ENCODE results near the gene ARHGAP25. TPM values are rescaled to one million over a fixed set of nuclear protein-coding genes. Genes with fewer than 3 reads are reported as not detected.

The ARHGAP25 gene
- total RNA-seq, 1 experiment from 2014 or later: 6.2 TPM

DNA sequence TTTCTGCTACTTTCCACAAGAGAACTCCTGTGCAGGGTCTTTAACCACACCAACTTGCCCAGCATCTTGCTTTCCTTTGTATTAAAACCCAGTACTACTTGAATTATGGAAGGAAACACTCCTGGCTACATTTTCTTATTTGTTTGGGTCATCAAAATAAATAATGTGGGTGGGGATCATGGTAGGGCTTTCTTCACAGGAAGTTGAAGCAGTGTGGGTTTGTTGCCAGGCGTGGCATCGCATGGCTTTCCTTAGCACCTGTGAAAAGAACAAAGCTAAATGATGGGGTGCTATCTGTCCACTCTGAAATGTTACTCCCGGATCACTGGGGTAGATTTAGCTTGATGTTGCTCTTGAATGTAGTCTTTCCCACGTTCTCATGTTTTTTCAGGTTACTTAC, 18.7 kb downstream of the ARHGAP25 start:
- ChIA-PET CTCF (interaction anchor here (2.3 kb wide), 1 partner anchor 172 kb away, joined by 16 read pairs; no protein-coding TSS in a partner anchor), POLR2A (ENCODE audit: low non-redundant PET) (no interaction called here)
- H3K36me3 ChIP-seq (ENCODE audit: insufficient read depth, low read length, poor library complexity, severe bottlenecking): no peaks in the 10 kb centered on the region
- BruUV-seq (replicated peaks): no TSS peak
- H3K4me3 ChIP-seq (ENCODE audit: low read depth, low read length, poor library complexity, severe bottlenecking): no peak overlapping the region
- DNase-seq (ENCODE audit: low spot score): no peak
- intact Hi-C loops (cut with micrococcal nuclease; ENCODE audit: unreplicated experiment): no loop called here
- no peaks in the 10 kb centered on the region for H3K27me3 ChIP-seq (replicated peaks; ENCODE audit: insufficient read depth, low read depth, low read length, poor library complexity)
- H3K4me1 ChIP-seq (ENCODE audit: insufficient read depth, low read length, poor library complexity, severe bottlenecking): peaks cover 6% of the 10 kb centered on the region
- peaks cover 5% of the 10 kb centered on the region for H3K9me3 ChIP-seq (ENCODE audit: low read depth, low read length, poor library complexity, severe bottlenecking)
- no peak for TF ChIP-seq EZH2 (IDR thresholded peaks at IDR 0.05; ENCODE audit: borderline replicate concordance, low read depth, low read length, poor library complexity, severe bottlenecking)
- TF ChIP-seq, protein P1, sequence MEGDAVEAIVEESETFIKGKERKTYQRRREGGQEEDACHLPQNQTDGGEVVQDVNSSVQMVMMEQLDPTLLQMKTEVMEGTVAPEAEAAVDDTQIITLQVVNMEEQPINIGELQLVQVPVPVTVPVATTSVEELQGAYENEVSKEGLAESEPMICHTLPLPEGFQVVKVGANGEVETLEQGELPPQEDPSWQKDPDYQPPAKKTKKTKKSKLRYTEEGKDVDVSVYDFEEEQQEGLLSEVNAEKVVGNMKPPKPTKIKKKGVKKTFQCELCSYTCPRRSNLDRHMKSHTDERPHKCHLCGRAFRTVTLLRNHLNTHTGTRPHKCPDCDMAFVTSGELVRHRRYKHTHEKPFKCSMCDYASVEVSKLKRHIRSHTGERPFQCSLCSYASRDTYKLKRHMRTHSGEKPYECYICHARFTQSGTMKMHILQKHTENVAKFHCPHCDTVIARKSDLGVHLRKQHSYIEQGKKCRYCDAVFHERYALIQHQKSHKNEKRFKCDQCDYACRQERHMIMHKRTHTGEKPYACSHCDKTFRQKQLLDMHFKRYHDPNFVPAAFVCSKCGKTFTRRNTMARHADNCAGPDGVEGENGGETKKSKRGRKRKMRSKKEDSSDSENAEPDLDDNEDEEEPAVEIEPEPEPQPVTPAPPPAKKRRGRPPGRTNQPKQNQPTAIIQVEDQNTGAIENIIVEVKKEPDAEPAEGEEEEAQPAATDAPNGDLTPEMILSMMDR (conservative IDR thresholded peaks at IDR 0.05; ENCODE audit: low read depth, low read length): no peak
- no peak overlapping the region for H3K27ac ChIP-seq (ENCODE audit: low read depth, low read length, poor library complexity, severe bottlenecking)

DNA sequence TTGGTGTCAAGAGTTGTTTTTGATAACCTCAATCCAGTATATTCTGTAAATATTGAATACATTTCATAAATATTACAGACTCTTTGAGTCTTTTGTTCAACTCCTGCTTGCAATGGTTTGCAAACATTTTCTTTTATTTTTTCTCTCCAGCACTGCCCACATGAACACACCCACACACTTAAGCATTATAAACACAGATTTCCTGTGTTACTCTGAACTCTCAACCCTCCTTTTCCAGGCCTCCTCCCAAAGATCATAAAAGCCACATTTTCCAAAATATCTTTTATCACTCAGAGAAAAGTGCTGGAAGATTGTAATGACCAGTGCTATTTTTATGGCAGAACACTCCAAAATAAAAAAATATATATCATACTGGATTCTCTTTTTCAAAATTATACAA, 20.5 kb downstream of the ARHGAP25 start:
- H3K4me3 ChIP-seq (ENCODE audit: low read depth, low read length, poor library complexity, severe bottlenecking): no peak overlapping the region
- intact Hi-C loops (cut with micrococcal nuclease; ENCODE audit: unreplicated experiment): no loop called here
- BruUV-seq (replicated peaks): no TSS peak
- no peak for DNase-seq (ENCODE audit: low spot score)
- H3K27ac ChIP-seq (ENCODE audit: low read depth, low read length, poor library complexity, severe bottlenecking): no peak overlapping the region
- ChIA-PET POLR2A (ENCODE audit: low non-redundant PET) (no interaction called here), CTCF (no interaction called here)
- H3K36me3 ChIP-seq (ENCODE audit: insufficient read depth, low read length, poor library complexity, severe bottlenecking): no peaks in the 10 kb centered on the region
- TF ChIP-seq, protein P1 (conservative IDR thresholded peaks at IDR 0.05; ENCODE audit: low read depth, low read length): no peak
- TF ChIP-seq EZH2 (IDR thresholded peaks at IDR 0.05; ENCODE audit: borderline replicate concordance, low read depth, low read length, poor library complexity, severe bottlenecking): no peak
- H3K4me1 ChIP-seq (ENCODE audit: insufficient read depth, low read length, poor library complexity, severe bottlenecking): peaks cover 6% of the 10 kb centered on the region
- peaks cover 5% of the 10 kb centered on the region for H3K9me3 ChIP-seq (ENCODE audit: low read depth, low read length, poor library complexity, severe bottlenecking)
- H3K27me3 ChIP-seq (replicated peaks; ENCODE audit: insufficient read depth, low read depth, low read length, poor library complexity): no peaks in the 10 kb centered on the region

DNA sequence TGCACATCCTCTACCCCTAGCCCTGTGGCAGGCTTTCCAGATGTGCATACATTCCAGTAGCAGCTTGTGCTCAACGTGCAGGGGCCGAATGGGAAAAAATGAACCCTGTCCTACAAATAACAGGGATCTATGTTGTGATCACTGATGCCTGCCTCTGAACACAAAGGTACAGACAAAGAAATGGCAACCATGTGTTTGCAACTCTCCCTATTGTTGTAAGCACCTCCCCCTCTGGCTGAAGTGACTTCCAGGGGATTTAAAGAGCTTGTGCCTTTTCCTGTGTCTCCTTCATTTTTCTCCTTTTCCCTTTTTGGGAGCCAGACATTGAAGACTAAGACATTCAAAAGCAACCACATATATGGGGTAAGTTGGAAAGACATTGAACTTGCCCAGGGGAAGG, 21.6 kb downstream of the ARHGAP25 start:
- intact Hi-C loops (cut with micrococcal nuclease; ENCODE audit: unreplicated experiment): no loop called here
- TF ChIP-seq EZH2 (IDR thresholded peaks at IDR 0.05; ENCODE audit: borderline replicate concordance, low read depth, low read length, poor library complexity, severe bottlenecking): no peak
- TF ChIP-seq, protein P1 (conservative IDR thresholded peaks at IDR 0.05; ENCODE audit: low read depth, low read length): no peak
- CTCF ChIA-PET: no interaction called here
- Histone ChIP-seq H3K27ac (ENCODE audit: low read depth, low read length, poor library complexity, severe bottlenecking) (no peak overlapping the region), H3K4me1 (ENCODE audit: insufficient read depth, low read length, poor library complexity, severe bottlenecking) (peaks cover 6% of the 10 kb centered on the region), H3K9me3 (ENCODE audit: low read depth, low read length, poor library complexity, severe bottlenecking) (peaks cover 5% of the 10 kb centered on the region), H3K36me3 (ENCODE audit: insufficient read depth, low read length, poor library complexity, severe bottlenecking) (no peaks in the 10 kb centered on the region), H3K27me3 (replicated peaks; ENCODE audit: insufficient read depth, low read depth, low read length, poor library complexity) (no peaks in the 10 kb centered on the region), H3K4me3 (ENCODE audit: low read depth, low read length, poor library complexity, severe bottlenecking) (no peak overlapping the region)
- POLR2A ChIA-PET (ENCODE audit: low non-redundant PET): no interaction called here
- no peak for DNase-seq (ENCODE audit: low spot score)
- no TSS peak for BruUV-seq (replicated peaks)

Measured in A673 (cell line).